GM10266 (cell line): ENCODE measurements around the gene CLPSL2.

ENCODE experiments used
- DNase-seq: peaks from one replicate; pipeline ENCODE4 v3.0.0; 2012; ENCODE audit errors: extremely low spot score
- CTCF ChIP-seq: IDR thresholded peaks from 2 replicates; pipeline ENCODE4 v1.5.1; 2012; ENCODE audit warnings: mild to moderate bottlenecking, low read depth; ENCODE audit not compliant: control insufficient read depth, insufficient read depth; ENCODE audit errors: missing control alignments

Gene CLPSL2

GRCh38 chr6:35765739-35766138 is 10.7 kb upstream of the CLPSL2 start:
- TF ChIP-seq CTCF, result no peak
- no peak for DNase-seq

GRCh38 chr6:35769211-35769610 is 7.2 kb upstream of the CLPSL2 start:
- no peak for DNase-seq
- TF ChIP-seq CTCF, result no peak

GRCh38 chr6:35771343-35771627 is 5.1 kb upstream of the CLPSL2 start:
- no peak for DNase-seq
- no peak for TF ChIP-seq CTCF

- DNase-seq, result no peak
- TF ChIP-seq CTCF, result no peak
Measured at GRCh38 chr6:35774116-35774794, 2.1 kb upstream of the CLPSL2 start.

- no peak for DNase-seq
- no peak for TF ChIP-seq CTCF
Measured at GRCh38 chr6:35775031-35775430, 1.4 kb upstream of the CLPSL2 start.

GRCh38 chr6:35777356-35778102 is 1.1 kb downstream of the CLPSL2 start:
- TF ChIP-seq CTCF, result no peak

GRCh38 chr6:35778437-35778836 is 2.0 kb downstream of the CLPSL2 start:
- TF ChIP-seq CTCF, result no peak
- no peak for DNase-seq

More at GRCh38 chr6:35777356-35778102, 1.1 kb downstream of the CLPSL2 start:
- DNase-seq, result no peak
